HG02973 (cell line): ENCODE results near the gene ZNF284.
"Not testable (repeated sequence)": the region's sequence is repeated elsewhere in the genome, so short reads cannot be mapped to it uniquely, and the experiment has no call there.

Source experiments
- ATAC-seq: cut with Tn5 transposase; IDR thresholded peaks from one replicate; pipeline ENCODE4 v1.9.1; 2021; ENCODE audit warnings: moderate library complexity; ENCODE audit not compliant: unreplicated experiment

ZNF284 gene

GRCh38 chr19:44109458-44109857 lies 37.5 kb downstream of the ZNF284 start:
- ATAC-seq, result no peak

GRCh38 chr19:44111910-44112463 lies 40.0 kb downstream of the ZNF284 start:
- ATAC-seq, result no peak

GRCh38 chr19:44112802-44113137 lies 40.8 kb downstream of the ZNF284 start:
- ATAC-seq, result peak; percentile 7

- peak; percentile 91 for ATAC-seq
Observed at GRCh38 chr19:44113138-44113783, 41.3 kb downstream of the ZNF284 start, which contains the start of gene ZNF225. Gene ZNF225 (plus strand): TSS chr19:44113399. CDS start chr19:44115828, 2,429 bp downstream.

- no peak for ATAC-seq
Observed at GRCh38 chr19:44113784-44114390, 41.9 kb downstream of the ZNF284 start.

GRCh38 chr19:44121162-44121561 lies 49.2 kb downstream of the ZNF284 start:
- ATAC-seq, result not testable (repeated sequence)

GRCh38 chr19:44131955-44132354 lies 60.0 kb downstream of the ZNF284 start:
- no peak for ATAC-seq
